Stimulated activated CD4-positive, alpha-beta T cell treated with anti-CD3 and anti-CD28 coated beads, Interleukin-12 subunit alpha, Interleukin-12 subunit beta, amount 100 ng/mL, for 48 hours (primary cell): Measurements from ENCODE around the gene C14orf180.
"Not testable (repeated sequence)": the region's sequence is repeated elsewhere in the genome, so short reads cannot be mapped to it uniquely, and the experiment has no call there.

Experiments
- DNase-seq, 3 donors: peaks; one replicate each; pipeline ENCODE4 v3.0.0-alpha.2; 2020; ENCODE audit warnings: low read depth in 2 of 3, low spot score in 1 of 3

C14orf180 gene

GRCh38 chr14:104604458-104605449 lies 25.2 kb downstream of the C14orf180 start, which contains the start of gene TMEM179:
TSS of gene TMEM179 (minus strand) at chr14:104604772. CDS start at chr14:104604741, 31 bp downstream.
- no peak for DNase-seq

DNA sequence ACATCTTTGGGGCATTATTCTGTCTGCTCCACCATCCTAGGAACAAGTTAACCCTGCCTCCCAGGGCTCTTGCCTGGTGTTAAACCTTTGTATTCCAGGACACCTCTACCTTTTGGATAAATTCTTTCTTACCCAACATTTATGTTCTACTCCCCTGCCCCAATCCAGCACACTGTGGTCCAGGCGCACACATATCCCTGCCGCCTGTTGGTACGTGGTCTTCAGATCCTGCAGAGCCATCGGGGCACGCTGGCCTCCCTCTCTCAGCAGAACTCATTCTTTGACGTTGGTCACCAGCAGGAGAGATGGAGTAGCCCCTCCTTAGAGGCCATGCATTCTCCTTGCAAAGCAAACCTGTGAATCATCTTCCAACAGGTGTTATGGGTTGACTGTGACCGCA lies 30.1 kb downstream of the C14orf180 start:
- DNase-seq, result no peak

DNA sequence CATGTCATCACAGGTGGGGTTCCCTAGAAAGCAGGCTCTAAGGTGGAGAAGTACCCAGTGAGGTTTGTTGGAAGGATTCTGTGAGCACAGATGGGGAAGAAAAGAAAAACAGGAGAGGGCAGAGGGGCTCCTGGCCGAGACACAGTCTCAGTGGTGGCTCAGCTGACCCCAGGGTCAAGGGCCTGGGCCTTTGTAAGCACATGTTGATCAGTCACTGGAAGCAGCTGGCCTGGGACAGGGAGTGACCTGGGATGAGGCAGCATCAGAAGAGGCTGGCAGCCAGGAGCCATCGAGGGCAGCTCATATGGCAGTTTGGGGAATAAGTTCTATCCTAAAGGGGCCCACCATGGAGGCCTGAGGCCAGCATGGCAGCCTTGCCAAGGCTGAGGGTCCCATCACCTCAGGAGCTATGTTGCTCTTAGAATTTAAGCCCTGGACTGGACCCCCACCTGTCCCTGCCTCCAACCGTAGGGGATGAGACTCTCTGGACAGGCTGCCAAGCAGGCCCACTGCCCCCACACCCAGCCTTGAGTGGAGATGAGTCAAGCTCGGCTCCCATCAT lies 31.3 kb downstream of the C14orf180 start:
- no peak for DNase-seq

DNA sequence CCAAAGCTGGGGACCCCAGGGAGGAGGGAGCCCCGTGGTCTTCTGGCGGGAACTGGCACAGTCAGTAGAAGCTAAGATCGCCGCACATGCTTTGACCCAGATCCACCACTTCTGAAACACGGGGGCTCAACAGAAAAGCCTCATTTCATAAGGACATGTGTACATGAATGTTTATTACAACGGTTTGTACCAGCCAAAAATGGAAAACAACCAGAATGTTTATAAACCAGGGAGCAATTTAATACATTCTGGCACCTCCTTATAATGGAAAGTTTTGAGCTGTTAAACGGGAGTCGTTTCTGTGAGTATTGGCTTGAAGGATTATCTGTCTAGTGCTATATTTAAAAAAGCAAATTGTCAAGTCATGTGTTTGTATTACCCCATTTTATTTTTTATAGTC lies 32.3 kb downstream of the C14orf180 start:
- DNase-seq, result no peak

DNA sequence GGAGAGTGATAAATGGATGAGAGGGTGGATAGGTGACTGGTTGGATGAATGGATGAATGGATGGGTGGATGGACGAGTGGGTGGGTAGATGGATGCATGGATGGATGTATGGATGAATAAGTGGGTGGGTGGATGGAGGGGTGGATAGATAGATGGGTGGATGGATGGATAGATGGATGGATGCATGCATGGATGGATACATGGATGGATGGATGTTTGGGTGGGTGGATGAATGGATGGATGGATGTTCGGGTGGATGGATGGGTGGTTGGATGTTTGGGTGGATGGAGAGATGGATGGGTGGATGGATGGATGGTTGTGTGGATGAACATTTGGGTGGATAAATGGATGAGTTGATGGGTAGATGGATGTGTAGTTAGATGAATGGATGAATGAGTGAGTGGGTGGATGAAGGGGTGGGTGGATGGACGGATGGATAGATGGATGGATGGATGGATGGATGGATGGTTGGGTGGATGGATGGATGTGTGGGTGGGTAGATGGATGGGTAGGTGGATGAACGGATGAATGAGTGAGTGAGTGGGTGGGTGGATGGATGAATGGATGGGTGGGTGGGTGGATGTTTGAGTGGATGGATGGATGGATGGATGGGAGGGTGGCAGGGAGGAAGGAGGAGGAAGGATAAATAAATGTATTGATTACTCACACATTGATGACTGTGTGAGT lies 34.7 kb downstream of the C14orf180 start:
- DNase-seq, result no peak

GRCh38 chr14:104624939-104625338 lies 45.4 kb downstream of the C14orf180 start:
- no peak for DNase-seq

GRCh38 chr14:104632781-104633180 lies 53.2 kb downstream of the C14orf180 start:
- DNase-seq, result no peak

DNA sequence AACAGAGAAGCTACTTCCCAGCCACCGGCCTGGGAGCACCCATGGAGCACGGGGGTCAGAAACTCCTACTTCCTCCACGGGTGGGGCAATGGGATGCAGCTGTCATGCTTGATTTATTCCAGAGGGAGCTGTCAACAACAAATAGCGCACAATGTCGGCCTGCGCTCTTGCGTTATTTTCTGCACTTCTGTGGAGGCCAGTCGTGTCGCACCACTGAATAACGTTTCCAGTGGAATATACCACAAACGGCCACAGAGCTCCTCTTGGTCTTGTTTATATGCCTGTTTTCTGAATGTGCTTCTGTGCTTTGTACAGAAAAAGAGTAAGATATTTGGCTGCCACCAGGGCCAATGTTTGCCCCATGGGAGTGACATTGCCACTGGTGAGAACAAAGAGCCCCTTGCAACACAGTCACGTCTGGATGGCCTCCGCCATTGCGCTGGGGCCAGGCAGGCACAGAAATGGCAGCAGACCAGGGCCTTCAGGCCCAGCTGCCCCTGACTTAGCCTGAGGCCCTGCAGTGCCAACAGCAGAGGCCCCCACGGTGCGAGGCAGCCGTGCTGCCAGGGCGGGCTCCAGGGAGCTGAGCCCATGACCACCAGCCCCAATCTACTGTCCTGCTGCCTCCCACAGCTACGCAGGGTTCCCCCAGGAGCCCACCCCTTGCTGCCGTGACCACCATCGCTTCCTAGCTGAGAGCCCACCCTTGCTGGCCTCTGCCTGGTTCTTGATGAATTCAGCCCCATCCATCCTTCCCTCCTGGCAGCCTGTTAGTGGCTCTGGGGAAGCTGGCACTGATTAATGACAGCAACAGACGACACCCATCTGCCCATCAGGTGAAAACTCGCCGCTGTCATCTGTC lies 53.9 kb downstream of the C14orf180 start:
- DNase-seq, result no peak

GRCh38 chr14:104634138-104634760 lies 54.7 kb downstream of the C14orf180 start:
- no peak for DNase-seq

DNA sequence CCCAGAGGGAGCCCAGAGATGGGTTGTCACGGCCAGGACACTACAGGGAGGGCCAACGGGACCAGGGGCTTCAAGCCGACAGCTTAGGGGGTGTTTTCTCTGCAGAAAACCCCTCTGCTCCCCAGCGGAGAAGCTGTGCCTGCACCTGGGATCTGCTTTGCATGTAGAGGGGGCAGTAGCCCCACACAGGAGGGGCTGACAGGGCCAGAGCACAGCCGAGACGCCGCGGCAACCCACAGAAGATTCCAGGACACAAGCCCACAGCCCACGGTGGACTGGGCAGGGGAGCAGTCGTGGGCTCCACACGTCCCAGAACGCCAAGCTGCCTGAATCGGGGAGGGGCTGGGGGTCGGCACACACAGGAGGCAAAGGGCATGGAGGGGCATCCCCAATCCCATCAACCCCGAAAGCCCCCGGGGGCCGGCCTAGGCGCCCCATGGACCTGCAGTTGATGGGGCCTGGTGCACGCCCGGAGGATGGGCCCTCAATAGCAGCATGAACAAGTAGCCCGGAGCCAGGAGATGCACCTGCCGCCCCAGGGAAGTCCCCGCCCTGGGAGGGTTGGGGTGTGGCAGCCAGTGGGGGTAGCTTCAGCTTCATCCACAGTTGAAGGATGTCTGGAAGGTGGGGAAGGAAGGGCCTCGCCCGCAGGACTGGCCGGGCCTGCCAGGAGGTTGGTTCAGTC lies 55.5 kb downstream of the C14orf180 start:
- no peak for DNase-seq

DNA sequence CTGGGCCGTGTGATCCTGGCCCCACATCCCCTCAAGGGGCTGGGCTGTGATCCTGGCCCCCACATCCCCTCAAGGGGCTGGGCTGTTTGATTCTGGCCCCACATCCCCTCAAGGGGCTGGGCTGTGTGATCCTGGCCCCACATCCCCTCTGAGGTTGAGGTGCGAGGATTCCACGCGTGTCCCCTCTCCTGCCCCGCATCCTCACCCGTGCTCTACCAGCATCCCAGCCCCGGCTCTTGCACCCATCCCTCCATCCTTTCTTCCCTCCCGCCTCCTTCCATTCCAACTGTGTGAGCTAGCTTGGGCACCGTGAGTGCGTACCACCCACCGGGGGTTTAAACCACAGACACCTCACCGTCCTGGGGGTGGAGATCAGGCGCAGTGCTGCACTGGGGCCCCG lies 56.2 kb downstream of the C14orf180 start:
- DNase-seq, result no peak

GRCh38 chr14:104636131-104636530 lies 56.6 kb downstream of the C14orf180 start:
- no peak for DNase-seq

- not testable (repeated sequence) for DNase-seq
Measured at GRCh38 chr14:104636846-104637545, 57.4 kb downstream of the C14orf180 start.

DNA sequence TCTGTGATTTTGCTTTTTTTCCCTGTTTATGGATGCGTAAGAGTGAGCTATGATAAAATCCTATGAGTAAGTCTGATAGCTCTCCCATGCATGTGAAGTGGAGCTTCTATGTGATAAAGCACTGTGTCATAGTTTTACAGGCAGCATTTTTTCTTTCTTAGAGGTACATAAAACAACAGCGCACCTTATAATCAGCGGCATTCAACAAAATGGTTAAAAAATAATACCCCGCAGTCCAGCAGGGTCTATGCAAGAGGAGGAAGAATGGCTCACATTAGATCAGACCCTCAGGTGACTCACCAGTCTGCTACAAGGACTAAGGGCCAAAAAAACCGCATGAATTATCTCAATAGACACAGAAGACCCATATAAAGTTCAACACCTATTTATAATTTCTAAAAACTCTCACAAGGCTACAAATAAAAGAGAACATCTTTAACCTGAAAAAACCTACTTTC lies 58.0 kb downstream of the C14orf180 start:
- DNase-seq, result no peak

GRCh38 chr14:104638190-104638589 lies 58.6 kb downstream of the C14orf180 start:
- DNase-seq, result no peak

GRCh38 chr14:104638927-104639450 lies 59.4 kb downstream of the C14orf180 start:
- DNase-seq, result no peak

- no peak for DNase-seq
Measured at GRCh38 chr14:104639471-104639870, 59.9 kb downstream of the C14orf180 start.
